AML-193 (cell line): ENCODE results near the gene LHX4.

Experiments used
- DNase-seq, 2 experiments: peaks; one replicate each; lab custom pipeline; 2025; lab: John Stamatoyannopoulos, UW

LHX4 gene

DNA sequence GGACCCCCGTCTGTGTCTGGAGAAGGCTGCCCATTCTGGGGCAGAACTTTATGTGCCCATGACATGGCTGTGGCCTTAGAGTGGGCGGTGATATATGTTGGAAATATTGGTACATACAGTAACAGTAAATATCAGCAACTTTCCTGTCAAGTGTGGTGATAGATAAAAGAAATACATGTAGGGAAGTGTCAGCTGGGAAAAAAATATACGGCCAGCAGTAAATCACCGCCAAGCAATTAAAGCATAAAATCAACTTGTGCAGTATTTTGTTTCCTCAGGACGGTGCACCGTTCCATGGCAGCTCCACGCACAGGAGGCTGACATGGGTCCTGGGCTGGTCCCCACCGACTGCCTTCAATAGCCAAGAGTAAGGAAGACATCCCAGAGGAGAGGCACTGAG lies 27.4 kb downstream of the LHX4 start:
- no peak for DNase-seq

DNA sequence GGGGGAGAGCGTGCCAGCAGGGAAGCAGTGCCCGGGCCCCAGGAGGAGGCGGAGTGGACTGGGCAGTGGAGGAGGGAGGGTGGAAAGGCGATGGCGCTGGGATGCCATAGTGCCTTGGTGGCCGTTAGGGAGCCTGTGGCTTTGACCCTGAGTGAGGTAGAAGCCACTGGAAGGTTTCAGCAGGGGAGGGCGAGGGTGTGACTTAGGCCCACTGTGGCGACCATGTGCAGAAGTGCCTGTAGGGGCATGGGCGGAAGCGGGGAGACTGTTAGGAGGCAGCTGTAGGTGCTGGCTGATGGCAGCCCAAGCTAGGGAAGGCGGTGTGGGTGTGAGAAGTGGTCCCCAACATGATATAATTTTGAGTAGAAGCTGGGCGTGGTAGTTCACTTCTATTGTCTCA lies 28.2 kb downstream of the LHX4 start:
- DNase-seq: no peak

DNA sequence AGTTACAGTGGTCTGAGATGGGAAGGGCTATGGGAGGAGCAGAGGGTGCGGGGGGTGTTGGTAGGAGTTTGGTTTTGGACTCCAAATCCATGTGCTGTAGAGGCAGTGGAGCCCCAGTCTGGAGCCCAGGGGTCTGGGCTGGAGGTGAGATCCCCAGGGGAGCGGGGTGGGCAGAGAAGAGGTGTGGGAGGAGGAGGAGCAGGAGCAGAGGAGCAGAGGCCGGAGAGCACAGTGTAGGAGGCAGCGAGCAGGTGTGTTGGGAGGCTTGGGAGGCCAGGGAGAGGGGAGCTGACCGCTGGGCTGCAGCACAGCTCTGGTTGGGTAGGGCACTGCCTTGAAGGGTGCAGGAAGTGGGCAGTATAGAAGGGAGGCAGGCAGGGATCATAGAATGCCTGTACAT lies 28.9 kb downstream of the LHX4 start:
- DNase-seq: no peak

DNA sequence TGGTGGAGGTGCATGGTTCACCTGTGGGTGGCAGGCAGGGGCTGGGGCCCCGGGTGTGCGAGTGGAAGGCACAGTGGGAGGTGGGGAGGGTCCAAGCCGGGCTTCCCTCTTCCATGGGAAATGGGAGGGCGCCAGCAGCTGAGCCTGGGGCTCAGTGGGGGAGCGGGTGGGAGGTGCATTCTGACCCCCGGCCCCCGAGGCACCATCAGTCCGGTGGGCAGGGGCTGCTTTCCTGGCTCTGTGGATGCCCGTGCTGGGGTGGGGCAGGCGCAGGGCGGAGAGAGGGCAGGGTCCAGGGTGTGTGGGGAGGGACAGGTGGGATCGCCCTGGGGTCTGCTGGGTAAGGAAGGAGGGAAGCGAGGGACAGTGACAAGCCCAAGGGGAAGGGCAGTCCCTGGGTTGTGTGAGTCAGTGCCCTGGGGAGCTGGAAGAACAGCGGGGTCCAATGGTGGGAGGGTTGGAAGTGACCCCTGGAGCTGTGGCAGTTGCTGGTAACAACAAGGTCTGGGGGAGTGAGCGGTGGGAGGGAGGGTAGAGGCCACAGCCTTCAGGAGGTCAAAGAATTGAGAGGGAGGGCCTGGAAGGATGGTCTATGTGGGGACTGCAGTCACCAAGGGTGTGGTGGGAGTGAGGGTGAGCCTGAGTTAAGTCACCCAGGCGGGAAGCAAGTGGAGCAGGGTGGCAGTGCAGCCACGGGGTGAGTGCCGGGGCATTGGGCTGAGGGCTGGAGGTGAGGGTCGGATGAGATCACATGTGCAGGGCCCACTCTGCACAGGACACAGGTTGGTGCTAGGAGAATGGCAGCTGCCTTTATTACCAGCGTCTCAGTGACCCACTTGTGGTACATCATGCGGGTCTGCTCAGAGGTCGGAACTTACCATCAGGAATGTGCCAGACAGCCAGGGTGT lies 29.6 kb downstream of the LHX4 start:
- DNase-seq: no peak

DNA sequence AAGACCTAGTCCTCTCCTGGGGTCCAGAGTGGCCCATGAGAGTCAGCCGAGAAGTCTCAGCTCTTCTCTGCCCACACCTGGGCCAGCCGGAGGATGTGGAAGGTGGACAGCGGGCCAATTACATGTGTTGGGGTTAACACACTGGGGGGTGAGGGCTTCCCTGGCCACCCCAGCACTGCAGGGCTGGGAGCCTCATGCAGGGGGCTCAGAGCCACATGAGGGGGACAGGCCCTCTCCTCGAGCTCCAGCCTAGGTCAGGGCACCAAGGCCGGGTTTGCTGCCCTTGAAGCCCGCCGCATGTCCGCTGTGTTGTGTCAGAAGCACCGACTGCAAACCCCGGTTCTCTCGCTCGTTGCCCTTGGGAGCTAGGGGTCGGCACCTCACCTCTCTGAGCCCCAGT lies 30.5 kb downstream of the LHX4 start:
- no peak for DNase-seq

DNA sequence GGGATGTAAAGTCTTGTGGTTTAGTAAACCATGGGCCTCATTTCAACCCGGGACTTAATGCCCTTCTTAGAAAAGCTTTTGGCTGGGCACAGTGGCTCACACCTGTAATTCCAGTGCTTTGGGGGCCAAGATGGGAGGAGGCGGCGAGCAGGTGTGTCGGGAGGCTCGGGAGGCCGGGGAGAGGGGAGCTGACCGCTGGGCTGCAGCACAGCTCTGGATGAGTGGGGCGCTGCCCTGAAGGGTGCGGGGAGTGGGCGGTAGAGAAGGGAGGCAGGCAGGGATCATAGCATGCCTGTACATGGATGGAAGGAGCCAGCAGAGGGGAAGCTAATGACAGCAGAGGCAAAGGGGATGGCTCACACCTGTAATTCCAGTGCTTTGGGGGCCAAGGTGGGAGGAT lies 31.0 kb downstream of the LHX4 start:
- no peak for DNase-seq

DNA sequence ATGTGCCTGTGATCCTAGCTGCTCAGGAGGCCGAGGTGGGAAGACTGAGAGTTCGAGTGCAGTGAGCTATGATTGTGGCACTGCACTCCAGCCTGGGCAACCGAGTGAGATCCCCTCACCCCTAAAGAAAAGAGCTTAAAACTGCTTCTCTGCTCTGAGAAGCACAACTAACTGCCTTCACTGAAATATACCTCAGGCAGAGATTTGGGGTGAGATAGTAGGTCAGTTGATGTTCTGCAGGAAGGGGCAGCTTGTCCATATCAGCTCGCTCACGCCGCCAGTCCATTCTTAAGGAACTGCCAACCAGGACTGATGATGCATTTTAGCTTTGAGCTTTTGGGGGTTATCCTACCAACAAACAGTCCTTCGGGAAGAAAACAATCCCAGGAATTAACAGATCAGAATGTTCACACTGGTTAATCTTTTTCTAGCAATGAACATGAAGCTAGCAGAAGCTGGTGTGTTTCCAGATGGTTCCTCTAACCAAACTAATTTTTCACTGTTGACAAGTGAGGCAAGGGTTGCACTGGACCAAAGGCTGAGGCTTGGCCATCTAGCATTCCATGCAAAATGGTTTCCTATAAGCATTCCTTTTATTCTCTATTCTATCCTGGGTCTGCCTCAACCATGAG lies 31.6 kb downstream of the LHX4 start:
- no peak for DNase-seq

GRCh38 chr1:180262628-180263488 lies 32.8 kb downstream of the LHX4 start:
- DNase-seq: no peak

GRCh38 chr1:180264595-180264994 lies 34.5 kb downstream of the LHX4 start:
- no peak for DNase-seq

GRCh38 chr1:180265201-180265600 lies 35.1 kb downstream of the LHX4 start:
- no peak for DNase-seq

- no peak for DNase-seq
These were observed 35.8 kb downstream of the LHX4 start for GRCh38 chr1:180265871-180266270.

GRCh38 chr1:180266275-180267210 lies 36.5 kb downstream of the LHX4 start:
- no peak for DNase-seq

- no peak for DNase-seq
These were observed 37.1 kb downstream of the LHX4 start for GRCh38 chr1:180267211-180267561.

DNA sequence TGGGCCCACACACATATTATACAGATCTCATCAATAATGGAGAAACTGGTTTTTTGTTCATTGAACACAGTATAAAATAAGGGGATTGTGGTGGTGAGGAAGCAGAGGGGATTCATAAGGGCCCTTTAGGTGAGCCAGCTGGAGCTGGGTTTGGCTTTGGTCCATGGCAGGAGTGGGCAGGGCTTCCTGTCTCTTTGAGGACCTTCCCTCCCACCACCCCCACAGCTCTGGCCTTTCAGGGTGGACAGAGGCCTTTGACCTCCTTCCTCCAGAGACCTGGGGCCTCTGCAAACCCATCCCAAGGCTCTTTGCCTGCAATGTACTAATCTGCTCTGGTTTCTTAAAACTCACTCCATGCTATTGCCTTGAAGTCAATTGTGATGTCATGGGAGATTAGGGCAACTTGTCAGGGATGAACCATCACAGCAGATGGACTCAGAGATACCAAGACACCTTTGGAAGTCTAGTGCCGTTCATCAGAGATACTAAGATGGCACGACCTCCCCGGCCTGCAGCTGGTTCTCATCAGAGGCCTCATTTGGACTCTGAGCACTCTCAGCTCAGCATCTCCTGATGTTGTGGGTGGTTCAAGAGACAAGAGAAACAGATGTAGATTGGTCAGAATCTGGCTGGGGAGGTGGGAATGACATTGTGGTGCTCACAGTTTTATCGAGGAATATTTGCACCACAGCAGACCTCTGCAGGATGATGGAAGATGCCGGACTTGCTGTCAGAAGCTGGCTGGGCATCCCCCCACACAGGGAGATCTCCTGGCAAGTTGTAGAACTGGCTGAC lies 37.9 kb downstream of the LHX4 start:
- DNase-seq: no peak

GRCh38 chr1:180268556-180269075 lies 38.6 kb downstream of the LHX4 start:
- DNase-seq: no peak

- DNase-seq: peak in 1 of 2 experiments; percentile 30
These were observed 39.8 kb downstream of the LHX4 start for GRCh38 chr1:180269645-180270529.

DNA sequence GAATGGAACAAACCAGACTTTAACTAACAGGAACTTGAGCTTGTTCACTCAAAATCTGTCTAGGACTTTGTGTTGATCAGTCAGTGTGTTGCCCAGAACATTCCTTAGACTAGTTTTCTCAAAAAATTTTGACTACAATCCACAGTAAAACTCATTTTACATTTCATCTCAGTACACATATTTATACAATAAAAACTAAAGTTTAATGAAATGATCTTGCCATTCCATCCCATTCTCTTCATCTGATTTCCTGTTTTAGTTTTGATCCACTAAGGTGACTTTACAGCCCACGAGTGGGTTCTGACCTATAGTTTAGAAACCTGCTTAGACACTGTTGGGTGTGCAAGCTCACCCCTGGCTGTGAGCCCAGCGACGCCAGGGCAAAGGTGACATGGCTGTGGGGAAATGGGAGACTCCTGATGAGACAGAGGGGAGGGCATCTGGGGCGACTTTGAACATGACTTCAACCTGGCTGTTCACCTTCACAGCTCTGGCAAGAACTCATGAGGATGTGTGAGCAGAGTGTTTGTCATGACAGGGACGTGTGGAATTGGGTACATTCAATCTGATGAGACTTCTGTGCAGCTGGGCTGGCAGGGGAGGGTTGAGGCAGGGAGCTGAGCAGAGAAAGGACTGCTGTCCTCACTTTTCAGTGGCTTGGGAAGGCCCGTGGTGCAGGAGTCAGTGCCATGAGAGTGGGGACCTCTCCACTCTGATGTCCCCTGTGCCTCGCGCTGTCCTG lies 40.6 kb downstream of the LHX4 start:
- DNase-seq: no peak
